K562 (cell line): ENCODE results near the gene PMM1. TPM values are rescaled to one million over a fixed set of nuclear protein-coding genes. Genes with fewer than 3 reads are reported as not detected.

ENCODE experiments used
- ATF3 ChIP-seq, 2 experiments: fragments of 450-650 bp in 1 of 2; sonication (generic) in 1 of 2; formaldehyde crosslinking in 1 of 2; IDR thresholded peaks in 1 of 2; conservative IDR thresholded peaks in 1 of 2; 2 replicates each; pipeline versions ENCODE4 v1.6.1 to v1.8.1; 2016 to 2023; ENCODE audit warnings: mild to moderate bottlenecking in 2 of 2, moderate library complexity in 2 of 2, inconsistent platforms in 1 of 2, missing genetic modification reagents in 1 of 2
- EHMT2 ChIP-seq: fragments of 450-650 bp; IDR thresholded peaks from 2 replicates; pipeline ENCODE4 v1.6.1; 2018; ENCODE audit warnings: antibody characterized with exemption
- HDAC1 ChIP-seq, 2 experiments: fragments of 450-650 bp; IDR thresholded peaks; 2 replicates each; pipeline ENCODE4 v1.6.1; 2016 to 2017; ENCODE audit warnings: inconsistent platforms in 1 of 2, mild to moderate bottlenecking in 1 of 2, moderate library complexity in 1 of 2
- JUND ChIP-seq, 2 experiments: IDR thresholded peaks; 2 replicates in 1 of 2; 3 replicates in 1 of 2; pipeline ENCODE4 v1.6.1; 2011; ENCODE audit warnings: borderline replicate concordance in 2 of 2, low read depth in 2 of 2, low read length in 2 of 2, improper control_type of control experiment in 1 of 2, missing biosample characterization in 1 of 2, missing genetic modification characterization in 1 of 2, missing genetic modification reagents in 1 of 2
- RUNX1 ChIP-seq: sonication (generic); IDR thresholded peaks from 2 replicates; pipeline ENCODE4 v1.6.1; 2016; ENCODE audit warnings: antibody characterized with exemption, low read depth
- polyA plus RNA-seq, 8 experiments: library from polyadenylated mRNA; depleted of rRNA in 4 of 8; stranded (reverse) in 5 of 8; unstranded in 3 of 8; fragments of >200 nt; fragmentation: Nextera tagmentation in 2 of 8; fragmentation: Illumina TruSeq in 1 of 8; extraction: Ambion mirVana in 2 of 8; extraction: Trizol in 1 of 8; gene quantifications; 2 replicates each; pipeline versions ENCODE4 v1.2.1 to v1.2.3, GENCODE V29; 2011 to 2014; ENCODE audit warnings: inconsistent platforms in 1 of 8, missing spikeins in 1 of 8
- total RNA-seq, 7 experiments: library from RNA; depleted of rRNA in 6 of 7; stranded (reverse); fragments of >200 nt in 6 of 7; fragmentation: Illumina TruSeq in 2 of 7; extraction: Trizol in 2 of 7; gene quantifications; 2 replicates each; pipeline versions ENCODE4 v1.2.1 to v1.2.3, GENCODE V29; 2011 to 2021; ENCODE audit warnings: low replicate concordance in 1 of 7
- TF ChIP-seq, protein P1 (sequence below): fragments of 450-650 bp; IDR thresholded peaks from 2 replicates; pipeline ENCODE4 v1.6.1; 2016; ENCODE audit warnings: antibody characterized with exemption
- TF ChIP-seq, protein P2 (sequence below), 3 experiments: IDR thresholded peaks in 2 of 3; conservative IDR thresholded peaks in 1 of 3; 2 replicates each; pipeline ENCODE4 v1.5.1; 2011 to 2012; ENCODE audit warnings: low read length in 3 of 3, mild to moderate bottlenecking in 3 of 3, control low read depth in 2 of 3, improper control_type of control experiment in 1 of 3, inconsistent platforms in 1 of 3, low read depth in 1 of 3, mixed read lengths in 1 of 3, moderate library complexity in 1 of 3; ENCODE audit not compliant: insufficient read depth in 2 of 3
- TF ChIP-seq, protein P3 (sequence below): sonication (generic); formaldehyde crosslinking; IDR thresholded peaks from 2 replicates; pipeline ENCODE4 v1.8.1; 2023; ENCODE audit warnings: mild to moderate bottlenecking, missing genetic modification reagents

Gene PMM1
- total and polyA plus RNA-seq, 9 of the 15 experiments (the other 6 are each of a cell fraction or from before 2014, with no cell fraction given): 10.2 to 31.7 (median 20.3) TPM

- TF ChIP-seq ATF3 (IDR thresholded peaks at IDR 0.05) (peak; percentile 33), ATF3 (CRISPR knock-in tag; conservative IDR thresholded peaks at IDR 0.05) (no peak), HDAC1 (IDR thresholded peaks at IDR 0.05) (no peak), EHMT2 (no peak), RUNX1 (no peak), JUND (IDR thresholded peaks at IDR 0.05; ENCODE audit: borderline replicate concordance, low read depth, low read length) (peak; percentile 41; the same call in 1 of the 2 replicates), JUND (tag; IDR thresholded peaks at IDR 0.05; ENCODE audit: borderline replicate concordance, low read depth, low read length) (no peak; the same call in 2 of the 3 replicates)
- TF ChIP-seq, protein P1, sequence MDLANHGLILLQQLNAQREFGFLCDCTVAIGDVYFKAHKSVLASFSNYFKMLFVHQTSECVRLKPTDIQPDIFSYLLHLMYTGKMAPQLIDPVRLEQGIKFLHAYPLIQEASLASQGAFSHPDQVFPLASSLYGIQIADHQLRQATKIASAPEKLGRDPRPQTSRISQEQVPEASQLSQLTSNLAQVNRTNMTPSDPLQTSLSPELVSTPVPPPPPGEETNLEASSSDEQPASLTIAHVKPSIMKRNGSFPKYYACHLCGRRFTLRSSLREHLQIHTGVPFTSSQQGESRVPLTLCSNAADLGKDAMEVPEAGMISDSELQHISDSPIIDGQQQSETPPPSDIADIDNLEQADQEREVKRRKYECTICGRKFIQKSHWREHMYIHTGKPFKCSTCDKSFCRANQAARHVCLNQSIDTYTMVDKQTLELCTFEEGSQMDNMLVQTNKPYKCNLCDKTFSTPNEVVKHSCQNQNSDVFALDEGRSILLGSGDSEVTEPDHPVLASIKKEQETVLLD: no peak
- TF ChIP-seq, protein P2, sequence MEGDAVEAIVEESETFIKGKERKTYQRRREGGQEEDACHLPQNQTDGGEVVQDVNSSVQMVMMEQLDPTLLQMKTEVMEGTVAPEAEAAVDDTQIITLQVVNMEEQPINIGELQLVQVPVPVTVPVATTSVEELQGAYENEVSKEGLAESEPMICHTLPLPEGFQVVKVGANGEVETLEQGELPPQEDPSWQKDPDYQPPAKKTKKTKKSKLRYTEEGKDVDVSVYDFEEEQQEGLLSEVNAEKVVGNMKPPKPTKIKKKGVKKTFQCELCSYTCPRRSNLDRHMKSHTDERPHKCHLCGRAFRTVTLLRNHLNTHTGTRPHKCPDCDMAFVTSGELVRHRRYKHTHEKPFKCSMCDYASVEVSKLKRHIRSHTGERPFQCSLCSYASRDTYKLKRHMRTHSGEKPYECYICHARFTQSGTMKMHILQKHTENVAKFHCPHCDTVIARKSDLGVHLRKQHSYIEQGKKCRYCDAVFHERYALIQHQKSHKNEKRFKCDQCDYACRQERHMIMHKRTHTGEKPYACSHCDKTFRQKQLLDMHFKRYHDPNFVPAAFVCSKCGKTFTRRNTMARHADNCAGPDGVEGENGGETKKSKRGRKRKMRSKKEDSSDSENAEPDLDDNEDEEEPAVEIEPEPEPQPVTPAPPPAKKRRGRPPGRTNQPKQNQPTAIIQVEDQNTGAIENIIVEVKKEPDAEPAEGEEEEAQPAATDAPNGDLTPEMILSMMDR (IDR thresholded peaks at IDR 0.05 in 2 of 3, conservative IDR thresholded peaks at IDR 0.05 in 1 of 3; ENCODE audit: insufficient read depth in 2 of 3, low read depth in 1 of 3, low read length in 3 of 3): 0 out of 6 replicates have a peak, but pooled peaks of 1 of the 3 experiments have one; percentile 4
- TF ChIP-seq, protein P3, sequence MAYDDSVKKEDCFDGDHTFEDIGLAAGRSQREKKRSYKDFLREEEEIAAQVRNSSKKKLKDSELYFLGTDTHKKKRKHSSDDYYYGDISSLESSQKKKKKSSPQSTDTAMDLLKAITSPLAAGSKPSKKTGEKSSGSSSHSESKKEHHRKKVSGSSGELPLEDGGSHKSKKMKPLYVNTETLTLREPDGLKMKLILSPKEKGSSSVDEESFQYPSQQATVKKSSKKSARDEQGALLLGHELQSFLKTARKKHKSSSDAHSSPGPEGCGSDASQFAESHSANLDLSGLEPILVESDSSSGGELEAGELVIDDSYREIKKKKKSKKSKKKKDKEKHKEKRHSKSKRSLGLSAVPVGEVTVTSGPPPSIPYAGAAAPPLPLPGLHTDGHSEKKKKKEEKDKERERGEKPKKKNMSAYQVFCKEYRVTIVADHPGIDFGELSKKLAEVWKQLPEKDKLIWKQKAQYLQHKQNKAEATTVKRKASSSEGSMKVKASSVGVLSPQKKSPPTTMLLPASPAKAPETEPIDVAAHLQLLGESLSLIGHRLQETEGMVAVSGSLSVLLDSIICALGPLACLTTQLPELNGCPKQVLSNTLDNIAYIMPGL (CRISPR knock-in tag): no peak
These were observed 8.4 kb upstream of the PMM1 start (continued) for GRCh38 chr22:41598081-41598480.
